ENCODE data around the gene DHCR7.

DHCR7 gene

DNA sequence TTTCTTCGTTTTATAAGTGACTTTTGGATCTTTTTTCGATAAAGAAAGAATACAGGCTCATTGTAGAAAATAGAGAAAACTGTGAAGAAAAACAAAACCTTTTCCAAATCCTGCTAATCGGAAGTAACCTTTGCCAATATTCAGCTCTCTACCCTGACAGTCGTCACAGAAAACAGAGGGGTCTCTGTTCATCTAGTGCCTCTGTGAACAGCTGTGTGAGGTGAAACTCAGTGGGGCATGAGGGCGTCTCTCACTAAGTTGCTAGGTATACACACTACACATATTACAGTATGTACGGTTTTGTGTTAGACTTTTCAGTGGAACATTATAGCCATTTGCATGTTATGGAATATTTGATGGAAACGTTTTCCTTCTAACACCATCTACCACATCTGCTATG is 39.4 kb downstream of the DHCR7 start:
- no peak for DNase-seq

DNA sequence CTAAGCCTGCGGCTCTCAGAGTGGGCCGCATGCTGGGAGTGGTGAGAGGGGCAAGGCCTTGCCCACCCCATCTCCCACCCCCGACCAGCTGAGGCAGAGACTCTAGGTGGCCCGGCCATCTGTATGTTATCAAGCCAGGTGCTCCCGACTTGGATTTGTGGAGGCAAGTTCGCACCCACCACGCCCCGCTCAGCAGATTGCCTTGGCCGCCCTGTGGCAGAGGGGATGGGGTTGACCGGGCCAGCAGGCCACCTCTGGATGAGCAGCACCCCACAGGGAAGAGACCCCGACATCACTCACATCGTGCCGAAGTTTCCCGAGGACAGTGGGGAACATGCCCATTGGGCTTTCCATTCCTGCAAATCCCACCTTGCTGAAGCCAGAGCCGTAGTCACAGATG is 40.8 kb downstream of the DHCR7 start:
- DNase-seq: no peak

GRCh38 chr11:71406681-71407080 is 41.5 kb downstream of the DHCR7 start:
- no peak for DNase-seq

DNA sequence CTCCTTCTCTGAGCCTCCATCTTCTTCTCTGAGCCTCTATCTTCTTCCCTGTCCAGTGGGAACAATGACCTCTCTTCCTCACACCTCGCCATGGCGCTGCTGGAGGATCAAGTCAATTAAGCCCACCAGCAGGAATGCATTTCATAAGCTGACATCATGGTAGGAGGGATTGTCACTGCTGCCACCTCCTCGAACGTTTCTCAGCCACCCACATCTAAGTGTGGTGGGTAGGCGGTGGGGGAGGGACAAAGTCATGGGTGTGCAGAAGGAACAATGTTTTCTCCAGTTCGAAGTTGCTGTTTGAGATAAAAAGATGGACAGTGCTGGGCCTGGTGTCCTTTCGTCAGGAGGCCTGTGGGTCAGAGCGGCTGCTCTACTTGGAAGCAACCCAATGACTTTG is 44.0 kb downstream of the DHCR7 start:
- DNase-seq: no peak

DNA sequence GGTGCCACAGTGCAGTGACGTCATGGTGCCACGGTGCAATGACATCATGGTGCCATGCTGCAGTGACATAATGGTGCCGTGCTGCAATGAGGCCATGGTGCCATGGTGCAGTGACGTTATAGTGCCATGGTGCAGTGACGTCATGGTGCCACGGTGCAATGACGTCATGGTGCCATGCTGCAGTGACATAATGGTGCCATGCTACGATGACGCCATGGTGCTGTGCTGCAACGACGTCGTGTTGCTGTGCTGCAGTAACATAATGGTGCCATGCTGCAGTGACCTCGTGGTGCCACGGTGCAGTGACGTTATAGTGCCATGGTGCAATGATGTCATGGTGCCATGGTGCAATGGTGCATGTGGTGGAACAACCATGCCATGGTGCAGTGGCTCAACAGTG is 45.3 kb downstream of the DHCR7 start:
- DNase-seq: no peak

- no peak for DNase-seq
Observed at GRCh38 chr11:71400216-71400615, 48.0 kb downstream of the DHCR7 start.

GRCh38 chr11:71399341-71399740 is 48.9 kb downstream of the DHCR7 start:
- no peak for DNase-seq

- DNase-seq: no peak
Observed at GRCh38 chr11:71397961-71398360, 50.2 kb downstream of the DHCR7 start.

GRCh38 chr11:71397331-71397860 is 50.8 kb downstream of the DHCR7 start:
- DNase-seq: no peak

GRCh38 chr11:71396548-71397123 is 51.6 kb downstream of the DHCR7 start:
- no peak for DNase-seq

GRCh38 chr11:71395774-71396173 is 52.4 kb downstream of the DHCR7 start:
- DNase-seq: no peak

DNA sequence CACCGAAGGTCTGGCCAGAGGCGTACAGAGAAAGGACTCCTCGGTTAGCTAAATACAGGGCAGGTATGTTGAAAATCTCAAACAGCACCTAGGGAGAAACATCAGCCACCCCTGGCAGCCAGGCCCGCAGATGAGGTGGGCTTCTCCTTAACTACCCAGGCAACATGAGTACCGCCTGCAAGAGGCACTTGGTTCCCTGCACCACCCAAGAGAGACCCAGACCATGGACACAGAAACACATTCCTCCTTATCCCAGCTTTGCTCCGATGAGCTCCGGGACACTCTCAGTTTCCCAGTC is 53.0 kb downstream of the DHCR7 start:
- DNase-seq: no peak

- DNase-seq: no peak
Observed at GRCh38 chr11:71393283-71393682, 54.9 kb downstream of the DHCR7 start.

GRCh38 chr11:71391796-71392195 is 56.4 kb downstream of the DHCR7 start:
- no peak for DNase-seq

GRCh38 chr11:71391352-71391751 is 56.8 kb downstream of the DHCR7 start:
- no peak for DNase-seq

DNA sequence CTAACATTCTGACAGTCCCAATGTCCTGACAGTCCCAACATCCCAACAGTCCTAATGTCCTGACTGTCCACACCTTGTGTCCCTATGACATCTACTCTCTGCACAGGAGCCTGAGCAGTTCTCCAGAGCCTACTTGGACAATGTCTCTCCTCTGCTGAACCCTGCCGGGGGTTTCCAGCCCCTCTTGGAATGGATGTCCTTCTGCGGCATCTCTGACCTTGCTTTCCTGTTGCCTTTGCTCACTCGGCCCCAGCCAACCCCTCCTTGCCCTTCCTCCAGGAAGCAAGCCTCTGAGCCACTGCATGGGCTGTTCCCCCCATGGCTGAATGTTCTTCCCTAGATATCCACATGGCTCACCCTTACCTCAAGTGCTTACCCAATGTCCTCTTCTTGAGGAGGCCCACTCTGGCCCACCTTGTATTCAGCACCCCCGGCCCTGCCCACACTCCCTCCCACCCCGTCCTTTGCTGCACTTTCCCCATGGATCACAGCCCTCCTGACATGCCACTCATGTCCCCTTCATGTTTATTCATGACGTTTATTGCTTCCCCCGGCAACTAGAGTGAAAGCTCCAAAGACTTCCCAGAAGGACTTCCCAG is 59.5 kb downstream of the DHCR7 start:
- DNase-seq: no peak

DNA sequence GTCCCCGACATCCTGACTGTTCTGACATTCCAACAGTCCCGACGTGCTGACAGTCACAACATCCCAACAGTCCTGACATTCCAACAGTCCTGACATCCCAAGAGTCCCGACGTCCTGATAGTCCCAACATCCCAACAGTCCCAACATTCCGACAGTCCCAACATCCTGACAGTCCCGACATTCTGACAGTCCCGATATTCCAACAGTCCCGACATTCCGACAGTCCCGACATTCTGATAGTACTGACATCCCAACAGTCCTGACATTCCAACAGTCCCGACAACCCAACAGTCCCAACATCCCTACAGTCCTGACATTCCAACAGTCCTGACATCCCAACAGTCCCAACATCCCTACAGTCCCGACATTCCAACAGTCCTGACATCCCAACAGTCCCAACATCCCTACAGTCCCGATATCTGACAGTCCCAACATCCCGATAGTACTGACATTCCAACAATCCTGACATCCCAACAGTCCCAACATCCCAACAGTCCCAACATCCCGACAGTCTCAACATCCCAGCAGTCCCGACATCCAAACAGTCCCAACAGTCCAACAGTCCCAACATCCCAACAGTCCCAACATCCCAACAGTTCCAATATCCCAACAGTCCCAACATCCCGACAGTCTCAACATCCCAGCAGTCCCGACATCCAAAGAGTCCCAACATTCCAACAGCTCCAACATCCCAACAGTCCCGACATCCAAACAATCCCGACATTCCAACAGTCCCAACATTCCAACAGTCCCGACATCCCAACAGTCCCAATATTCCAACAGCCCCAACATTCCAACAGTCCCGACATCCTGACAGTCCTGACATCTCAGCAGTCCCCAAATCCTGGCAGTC is 60.2 kb downstream of the DHCR7 start:
- DNase-seq: no peak

GRCh38 chr11:71387200-71387599 is 61.0 kb downstream of the DHCR7 start:
- no peak for DNase-seq

DNA sequence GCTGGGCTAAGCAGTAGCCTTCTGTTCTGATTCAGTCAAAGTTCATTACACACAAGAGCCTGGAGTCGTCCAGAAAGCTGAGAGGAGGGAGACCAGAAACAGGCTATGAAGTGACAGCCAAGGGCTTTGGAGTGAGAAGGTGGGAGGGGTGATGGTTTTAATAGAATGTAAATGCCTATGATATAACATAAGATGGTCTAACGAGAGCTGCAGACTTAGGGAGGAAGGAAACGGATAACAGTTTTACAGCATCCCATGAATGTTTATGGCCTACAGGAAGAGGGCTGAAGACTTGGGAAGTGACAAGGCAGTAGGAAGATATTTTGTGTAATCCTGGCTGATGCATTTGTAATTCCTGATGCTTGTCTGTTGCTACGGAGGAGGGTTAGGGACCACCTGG is 62.0 kb downstream of the DHCR7 start:
- no peak for DNase-seq

- peak in 4 of 14 donors; percentile 4 to 62 (median 18) for DNase-seq
Observed at GRCh38 chr11:71385091-71385490, 63.1 kb downstream of the DHCR7 start.

DNA sequence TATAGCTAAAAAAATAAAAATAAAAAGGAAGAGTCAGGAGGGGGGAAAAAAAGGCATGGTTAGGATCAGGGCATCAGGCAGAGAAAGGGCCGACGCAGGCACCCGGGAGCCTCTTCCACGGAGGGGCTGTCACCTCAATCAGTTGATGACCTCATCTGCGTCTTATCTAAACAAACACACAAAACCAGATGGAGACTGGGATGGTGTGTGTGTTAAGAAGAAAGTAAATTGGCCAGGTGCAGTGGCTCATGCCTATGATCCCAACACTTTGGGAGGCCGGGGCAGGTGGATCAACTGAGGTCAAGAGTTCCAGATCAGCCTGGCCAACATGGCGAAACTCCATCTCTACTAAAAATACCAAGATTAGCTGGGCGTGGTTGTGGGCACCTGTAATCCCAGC is 63.6 kb downstream of the DHCR7 start:
- no peak for DNase-seq
